ENCODE data around the gene TULP4. TPM values are rescaled to one million over a fixed set of nuclear protein-coding genes. Genes with fewer than 3 reads are reported as not detected.
"Not testable (repeated sequence)": the region's sequence is repeated elsewhere in the genome, so short reads cannot be mapped to it uniquely, and the experiment has no call there.

TULP4 gene
- total RNA-seq, 1 donor from 2014 or later: 406 TPM

- H3K27ac Mint-ChIP-seq (ENCODE audit: unreplicated experiment): peak overlapping the region; percentile 36
- H3K9me3 Mint-ChIP-seq (ENCODE audit: unreplicated experiment): peaks cover 22% of the 10 kb centered on the region
- H3K4me1 Mint-ChIP-seq (ENCODE audit: low read depth, unreplicated experiment): peaks cover 22% of the 10 kb centered on the region
- H3K27me3 Mint-ChIP-seq (ENCODE audit: unreplicated experiment): peaks cover 6% of the 10 kb centered on the region
- H3K4me3 Mint-ChIP-seq (ENCODE audit: unreplicated experiment): no peak overlapping the region
- TF ChIP-seq CTCF (IDR thresholded peaks at IDR 0.05; ENCODE audit: partially characterized antibody, unreplicated experiment): no peak
- no peak for DNase-seq
- H3K36me3 Mint-ChIP-seq (ENCODE audit: unreplicated experiment): peaks cover 47% of the 10 kb centered on the region
Observed at GRCh38 chr6:158344534-158344933, 32.3 kb downstream of the TULP4 start.

GRCh38 chr6:158345444-158345843, 33.2 kb downstream of the TULP4 start:
- H3K4me3 Mint-ChIP-seq (ENCODE audit: unreplicated experiment): not testable (repeated sequence)
- Mint-ChIP-seq H3K9me3 (ENCODE audit: unreplicated experiment) (peaks cover 23% of the 10 kb centered on the region), H3K27ac (ENCODE audit: unreplicated experiment) (peak overlapping the region; percentile 31)

GRCh38 chr6:158347335-158347734, 35.1 kb downstream of the TULP4 start:
- peak overlapping the region; percentile 30 for H3K4me3 Mint-ChIP-seq (ENCODE audit: unreplicated experiment)
- TF ChIP-seq CTCF (IDR thresholded peaks at IDR 0.05; ENCODE audit: partially characterized antibody, unreplicated experiment): no peak
- peaks cover 15% of the 10 kb centered on the region for H3K27me3 Mint-ChIP-seq (ENCODE audit: unreplicated experiment)
- H3K36me3 Mint-ChIP-seq (ENCODE audit: unreplicated experiment): peaks cover 36% of the 10 kb centered on the region
- peaks cover 28% of the 10 kb centered on the region for H3K9me3 Mint-ChIP-seq (ENCODE audit: unreplicated experiment)
- H3K27ac Mint-ChIP-seq (ENCODE audit: unreplicated experiment): peak overlapping the region; percentile 67
- peaks cover 18% of the 10 kb centered on the region for H3K4me1 Mint-ChIP-seq (ENCODE audit: low read depth, unreplicated experiment)
- no peak for DNase-seq

More at GRCh38 chr6:158345444-158345843, 33.2 kb downstream of the TULP4 start:
- DNase-seq; H3K27me3 Mint-ChIP-seq (ENCODE audit: unreplicated experiment): not testable (repeated sequence)
- H3K4me1 Mint-ChIP-seq (ENCODE audit: low read depth, unreplicated experiment): peaks cover 22% of the 10 kb centered on the region
- peaks cover 47% of the 10 kb centered on the region for H3K36me3 Mint-ChIP-seq (ENCODE audit: unreplicated experiment)

- Mint-ChIP-seq H3K27me3 (ENCODE audit: unreplicated experiment) (peaks cover 15% of the 10 kb centered on the region), H3K27ac (ENCODE audit: unreplicated experiment) (peak overlapping the region; percentile 94), H3K9me3 (ENCODE audit: unreplicated experiment) (peaks cover 29% of the 10 kb centered on the region), H3K36me3 (ENCODE audit: unreplicated experiment) (peaks cover 40% of the 10 kb centered on the region)
- DNase-seq; H3K4me1 Mint-ChIP-seq (ENCODE audit: low read depth, unreplicated experiment); H3K4me3 Mint-ChIP-seq (ENCODE audit: unreplicated experiment): not testable (repeated sequence)
Observed at GRCh38 chr6:158348737-158349504, 36.7 kb downstream of the TULP4 start.

- Mint-ChIP-seq H3K9me3 (ENCODE audit: unreplicated experiment) (peaks cover 31% of the 10 kb centered on the region), H3K27me3 (ENCODE audit: unreplicated experiment) (peaks cover 13% of the 10 kb centered on the region), H3K36me3 (ENCODE audit: unreplicated experiment) (peaks cover 33% of the 10 kb centered on the region)
- not testable (repeated sequence) for H3K27ac Mint-ChIP-seq (ENCODE audit: unreplicated experiment); DNase-seq; H3K4me1 Mint-ChIP-seq (ENCODE audit: low read depth, unreplicated experiment); H3K4me3 Mint-ChIP-seq (ENCODE audit: unreplicated experiment)
Observed at GRCh38 chr6:158349505-158350275, 37.4 kb downstream of the TULP4 start.

GRCh38 chr6:158350731-158351130, 38.5 kb downstream of the TULP4 start:
- not testable (repeated sequence) for DNase-seq; H3K4me1 Mint-ChIP-seq (ENCODE audit: low read depth, unreplicated experiment); H3K4me3 Mint-ChIP-seq (ENCODE audit: unreplicated experiment)
- Mint-ChIP-seq H3K27ac (ENCODE audit: unreplicated experiment) (peak overlapping the region; percentile 38), H3K36me3 (ENCODE audit: unreplicated experiment) (peaks cover 26% of the 10 kb centered on the region), H3K27me3 (ENCODE audit: unreplicated experiment) (peaks cover 13% of the 10 kb centered on the region), H3K9me3 (ENCODE audit: unreplicated experiment) (peaks cover 31% of the 10 kb centered on the region)
